ENCODE results near the gene NPC1L1. TPM values are rescaled to one million over a fixed set of nuclear protein-coding genes. Genes with fewer than 3 reads are reported as not detected.

The NPC1L1 gene
- total and polyA plus RNA-seq, 2 of the 13 experiments (the other 11 are each of a cell fraction or from before 2014, with no cell fraction given) = 4.8 to 14.5 TPM

- TF ChIP-seq PAXIP1 (CRISPR knock-in tag; conservative IDR thresholded peaks at IDR 0.05) = peak; percentile 92
- TF ChIP-seq ZNF777 (CRISPR knock-in tag; IDR thresholded peaks at IDR 0.05) = no peak
- TF ChIP-seq ZNF3 (CRISPR knock-in tag; IDR thresholded peaks at IDR 0.05) = peak; percentile 73; the same call in 1 of the 2 replicates
- TF ChIP-seq YEATS4 (CRISPR knock-in tag; IDR thresholded peaks at IDR 0.05; ENCODE audit: borderline replicate concordance) = peak; percentile 40; the same call in 1 of the 2 replicates
- no peak for TF ChIP-seq SSRP1 (CRISPR knock-in tag; IDR thresholded peaks at IDR 0.05)
- TF ChIP-seq NFIB (CRISPR knock-in tag; IDR thresholded peaks at IDR 0.05; ENCODE audit: borderline replicate concordance) = no peak
- TF ChIP-seq FOSL2 (CRISPR knock-in tag; IDR thresholded peaks at IDR 0.05) = peak; percentile 78
- TF ChIP-seq ZNF609 (CRISPR knock-in tag; IDR thresholded peaks at IDR 0.05; ENCODE audit: borderline replicate concordance) = peak; percentile 34; the same call in 1 of the 2 replicates
- peak; percentile 49; the same call in 1 of the 2 replicates for TF ChIP-seq RFX1 (IDR thresholded peaks at IDR 0.05)
- TF ChIP-seq KDM3A (CRISPR knock-in tag; IDR thresholded peaks at IDR 0.05; ENCODE audit: low read depth) = 0 out of 2 replicates have a peak, but pooled peaks have one; percentile 51
- TF ChIP-seq HMG20A (CRISPR knock-in tag; IDR thresholded peaks at IDR 0.05; ENCODE audit: borderline replicate concordance) = peak; percentile 68; the same call in 1 of the 2 replicates
- peak; percentile 83; the same call in 1 of the 2 replicates for TF ChIP-seq ZNF205 (CRISPR knock-in tag; IDR thresholded peaks at IDR 0.05)
- no peak for TF ChIP-seq ZNF230 (CRISPR knock-in tag; IDR thresholded peaks at IDR 0.05)
- TF ChIP-seq FOXP4 (CRISPR knock-in tag; IDR thresholded peaks at IDR 0.05) = peak; percentile 95
- TF ChIP-seq GMEB2 (CRISPR knock-in tag; IDR thresholded peaks at IDR 0.05; ENCODE audit: low read depth) = no peak
- TF ChIP-seq ZNF644 (CRISPR knock-in tag; IDR thresholded peaks at IDR 0.05; ENCODE audit: low read depth) = no peak
- TF ChIP-seq TEAD3 (CRISPR knock-in tag; optimal IDR thresholded peaks at IDR 0.05; ENCODE audit: borderline replicate concordance) = peak; percentile 100
- TF ChIP-seq SRSF4 (IDR thresholded peaks at IDR 0.05; ENCODE audit: low read depth, low read length, poor library complexity, severe bottlenecking) = no peak
- TF ChIP-seq ZZZ3 (CRISPR knock-in tag; IDR thresholded peaks at IDR 0.05; ENCODE audit: borderline replicate concordance) = no peak
- TF ChIP-seq MED1 (CRISPR knock-in tag; IDR thresholded peaks at IDR 0.05) = peak; percentile 90
Measured at GRCh38 chr7:44473295-44473694, 67.8 kb downstream of the NPC1L1 start (continued).

All from HepG2 (cell line).